HuH-7.5 (cell line): Measurements from ENCODE around the gene RAB11A.

ENCODE experiments used
- DNase-seq: peaks from one replicate; pipeline ENCODE4 v3.0.0; 2011; ENCODE audit warnings: low spot score

RAB11A gene

DNA sequence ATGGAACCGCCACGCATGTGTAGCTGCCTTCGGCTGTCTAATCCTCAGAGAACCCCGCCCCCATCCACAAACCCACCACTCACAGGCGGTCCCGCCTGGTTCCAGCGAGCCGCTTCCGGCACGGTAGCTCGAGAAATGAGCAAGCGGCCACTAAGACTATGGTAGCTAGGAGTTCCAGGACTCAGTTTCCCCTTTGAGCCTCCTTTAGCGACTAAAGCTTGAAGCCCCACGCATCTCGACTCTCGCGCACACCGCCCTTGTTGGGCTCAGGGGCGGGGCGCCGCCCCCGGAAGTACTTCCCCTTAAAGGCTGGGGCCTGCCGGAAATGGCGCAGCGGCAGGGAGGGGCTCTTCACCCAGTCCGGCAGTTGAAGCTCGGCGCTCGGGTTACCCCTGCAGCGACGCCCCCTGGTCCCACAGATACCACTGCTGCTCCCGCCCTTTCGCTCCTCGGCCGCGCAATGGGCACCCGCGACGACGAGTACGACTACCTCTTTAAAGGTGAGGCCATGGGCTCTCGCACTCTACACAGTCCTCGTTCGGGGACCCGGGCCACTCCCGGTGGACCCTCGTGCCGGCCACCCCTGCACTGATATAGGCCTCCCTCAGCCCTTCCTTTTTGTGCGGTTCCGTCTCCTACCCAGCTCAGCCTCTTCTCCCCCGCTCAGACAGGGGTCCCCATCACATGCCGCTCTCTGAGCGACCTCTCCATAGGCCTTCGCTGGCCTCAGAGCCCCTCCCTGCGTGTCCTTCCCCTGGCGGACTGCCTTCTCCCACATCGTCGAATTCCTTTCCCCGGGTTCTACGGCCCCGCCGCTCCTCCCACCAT, at the start of gene RAB11A:
TSS of gene RAB11A (plus strand) at position 366 of the 828 bp plus-strand sequence. CDS start at position 461, 95 bp downstream.
- peak; percentile 88 for DNase-seq

DNA sequence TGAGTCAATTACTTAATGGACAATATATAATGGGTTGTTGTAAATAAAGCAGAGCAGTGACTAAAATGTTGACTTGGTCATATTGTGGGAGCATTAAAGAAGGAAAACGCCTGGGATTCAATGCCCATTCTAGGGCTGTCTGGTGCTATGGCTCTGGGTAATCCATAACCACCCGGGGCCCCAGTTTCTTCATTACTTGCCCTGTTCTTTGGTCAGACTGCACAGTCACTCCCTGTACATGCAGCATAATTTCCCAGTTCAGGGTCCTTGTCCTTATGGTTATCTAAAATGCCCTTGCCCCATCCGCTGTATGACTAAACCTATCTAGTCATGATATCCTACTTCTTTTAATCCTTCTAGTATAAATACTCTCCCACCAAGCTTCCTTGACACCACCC, 49.7 kb upstream of the RAB11A start:
- DNase-seq, result no peak

DNA sequence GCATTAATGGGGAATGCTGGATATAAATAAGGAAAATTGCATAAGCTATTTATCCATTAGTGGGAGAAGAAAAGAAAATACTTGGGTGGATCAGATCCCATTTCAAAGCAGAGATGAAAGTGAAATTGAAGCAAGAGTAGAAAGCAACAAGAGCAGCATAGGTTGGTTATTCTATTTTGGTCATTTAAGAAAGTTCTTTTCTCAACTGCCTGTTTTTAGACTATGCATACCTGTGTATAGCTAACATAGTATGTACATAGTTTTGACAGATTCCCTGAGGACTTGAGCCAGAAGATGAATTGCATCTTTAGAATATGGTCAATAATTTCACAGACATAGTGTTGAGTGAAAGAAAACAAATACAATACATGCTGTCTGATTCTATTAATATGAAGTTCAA, 48.2 kb upstream of the RAB11A start:
- no peak for DNase-seq

GRCh38 chr15:65822316-65822715, 47.0 kb upstream of the RAB11A start:
- no peak for DNase-seq

- DNase-seq, result peak; percentile 69
Measured at GRCh38 chr15:65824031-65824743, 45.1 kb upstream of the RAB11A start.

DNA sequence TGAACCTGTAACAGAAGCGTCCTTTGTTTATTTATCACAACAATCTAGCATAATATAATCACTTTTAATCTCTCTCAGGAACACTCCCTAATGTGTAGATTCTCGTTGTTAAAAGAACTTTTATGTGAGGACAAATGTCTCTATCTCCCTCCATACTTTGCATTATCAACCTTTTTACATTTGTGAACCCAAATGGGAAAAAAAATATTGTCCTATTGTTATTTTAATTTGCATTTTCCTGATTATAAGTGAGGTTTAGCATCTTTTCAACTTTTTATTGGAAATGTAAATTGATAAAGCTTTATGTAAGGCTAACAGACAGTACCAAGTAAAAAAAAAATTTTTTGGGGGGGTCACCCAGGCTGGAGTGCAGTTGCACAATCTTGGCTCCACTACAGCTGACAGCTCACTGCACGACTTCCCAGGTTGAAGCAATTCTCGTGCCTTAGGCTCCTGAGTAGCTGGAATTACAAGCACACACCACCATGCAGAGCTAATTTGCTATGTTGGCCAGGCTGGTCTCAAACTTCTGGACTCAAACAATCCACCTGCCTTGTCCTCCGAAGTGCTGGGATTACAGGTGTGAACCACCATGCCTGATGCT, 44.2 kb upstream of the RAB11A start:
- no peak for DNase-seq

DNA sequence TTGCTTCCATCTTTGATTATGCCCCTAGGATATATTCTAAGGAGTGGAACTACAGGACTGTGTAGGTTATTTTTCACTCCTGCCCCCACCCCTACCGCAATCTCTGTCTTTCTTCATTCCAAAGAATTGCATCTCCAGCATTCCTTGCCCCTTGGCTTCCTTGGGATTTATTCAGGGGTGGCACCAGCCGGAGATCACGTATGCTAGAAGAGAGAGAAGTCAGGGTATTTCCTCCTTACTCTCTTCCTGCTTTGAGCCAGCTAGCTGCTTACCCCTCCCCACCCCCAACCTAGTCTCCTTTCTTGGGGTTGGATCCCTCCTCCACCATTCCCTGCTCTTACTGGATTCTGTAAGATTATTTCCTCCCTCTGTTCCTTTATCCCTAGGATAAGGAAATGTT, 42.2 kb upstream of the RAB11A start:
- DNase-seq, result no peak

DNA sequence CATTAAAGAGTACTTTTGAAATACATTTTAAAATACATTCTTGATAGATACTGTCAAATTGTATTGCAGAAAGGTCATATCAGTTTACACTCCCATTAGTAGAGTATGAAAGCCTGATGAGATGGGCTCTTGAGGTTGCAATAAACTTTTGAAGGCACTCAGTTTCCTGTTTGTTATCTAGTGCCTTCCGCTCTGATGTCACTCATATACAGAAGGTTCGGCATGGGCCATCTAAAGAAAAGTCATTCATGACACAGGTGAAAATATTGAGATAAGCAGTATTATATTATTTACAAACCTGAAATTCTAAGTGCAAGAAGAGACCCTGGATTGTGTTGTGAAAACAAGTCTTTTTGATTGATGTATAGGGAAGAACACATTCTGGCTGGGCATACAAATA, 40.7 kb upstream of the RAB11A start:
- no peak for DNase-seq

DNA sequence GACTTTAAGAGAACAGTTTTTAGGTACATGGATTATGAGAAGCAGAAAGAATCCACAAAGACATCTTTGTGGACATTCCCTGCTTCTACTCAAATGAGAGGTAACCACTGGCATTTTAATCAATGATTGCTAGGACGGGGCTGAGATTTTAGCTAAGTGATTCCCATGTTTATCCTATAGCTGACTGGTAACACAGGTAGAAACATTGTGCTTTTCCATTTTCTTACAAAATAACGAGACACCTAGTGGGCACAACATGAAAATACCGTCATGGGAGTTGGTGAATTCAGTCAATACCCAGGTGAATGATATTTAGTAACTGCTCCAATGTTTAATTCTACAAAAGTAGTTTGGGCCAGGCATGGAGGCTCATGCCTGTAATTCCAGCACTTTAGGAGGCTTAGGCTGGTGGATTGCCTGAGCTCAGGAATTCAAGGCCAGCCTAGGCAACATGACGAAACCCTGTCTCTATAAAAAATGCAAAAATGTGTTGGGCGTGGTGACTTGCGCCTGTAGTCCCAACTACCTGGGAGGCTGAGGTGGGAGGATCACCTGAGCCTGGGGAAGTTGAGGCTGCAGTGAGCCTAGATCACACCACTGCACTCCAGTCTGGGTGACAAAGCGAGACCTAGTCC, 40.0 kb upstream of the RAB11A start:
- peak; percentile 28 for DNase-seq

- peak; percentile 83 for DNase-seq
Measured at GRCh38 chr15:65832549-65833364, 36.5 kb upstream of the RAB11A start.

- DNase-seq, result no peak
Measured at GRCh38 chr15:65833501-65834205, 35.6 kb upstream of the RAB11A start.

DNA sequence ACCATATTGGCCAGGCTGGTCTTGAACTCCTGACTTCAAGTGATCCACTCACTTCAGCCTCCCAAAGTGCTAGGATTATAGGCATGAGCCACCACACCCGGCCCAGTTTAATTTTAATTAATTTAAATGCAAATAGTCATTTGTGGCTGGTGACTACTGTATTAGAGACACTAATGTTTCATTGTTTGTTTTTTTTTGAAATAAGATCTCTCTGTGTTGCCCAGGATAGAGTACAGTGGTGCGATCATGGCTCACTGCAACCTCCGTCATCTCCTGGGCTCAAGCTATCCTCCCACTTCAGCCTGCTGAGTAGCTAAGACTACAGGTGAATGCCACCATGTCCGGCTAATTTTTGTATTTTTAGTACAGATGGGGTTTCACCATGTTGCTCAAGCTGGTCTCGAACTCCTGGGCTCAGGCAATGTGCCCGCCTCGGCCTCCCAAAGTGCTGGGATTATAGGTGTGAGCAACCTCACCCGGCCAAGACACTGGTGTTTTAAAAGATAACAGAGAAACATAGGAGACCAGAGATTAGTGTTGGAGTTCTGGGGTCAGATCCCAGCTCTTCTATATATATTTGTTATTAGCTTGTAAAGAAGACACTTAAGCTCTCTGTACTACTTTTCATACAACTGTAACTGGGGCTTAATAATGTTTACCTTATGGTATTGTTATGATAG, 34.5 kb upstream of the RAB11A start:
- DNase-seq, result no peak

GRCh38 chr15:65835447-65835846, 33.8 kb upstream of the RAB11A start:
- no peak for DNase-seq

DNA sequence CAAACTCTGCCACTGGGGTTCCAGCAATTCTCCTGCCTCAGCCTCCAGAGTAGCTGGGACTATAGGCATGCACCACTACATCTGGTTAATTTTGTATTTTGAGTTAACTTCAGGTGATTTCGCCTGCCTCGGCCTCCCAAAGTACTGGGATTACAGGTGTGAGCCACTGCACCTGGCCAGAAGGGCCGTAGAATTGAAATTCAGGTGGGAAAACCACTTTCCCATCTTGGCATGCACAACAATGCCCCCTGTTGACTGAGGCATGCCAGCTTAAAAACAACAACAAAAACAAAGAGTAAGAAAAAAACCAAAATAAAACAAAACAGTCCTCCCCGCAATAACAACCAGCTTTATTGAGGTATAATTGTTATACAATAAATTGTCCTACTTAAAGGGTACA, 32.6 kb upstream of the RAB11A start:
- DNase-seq, result no peak

- no peak for DNase-seq
Measured at GRCh38 chr15:65837301-65838294, 31.7 kb upstream of the RAB11A start.

GRCh38 chr15:65839354-65839901, 29.9 kb upstream of the RAB11A start:
- DNase-seq, result no peak

GRCh38 chr15:65839985-65840384, 29.3 kb upstream of the RAB11A start:
- DNase-seq, result no peak

- no peak for DNase-seq
Measured at GRCh38 chr15:65841121-65841930, 28.0 kb upstream of the RAB11A start.
